HG03521 (cell line): Measurements from ENCODE around the gene RAB7A.
"Not testable (repeated sequence)": the region's sequence is repeated elsewhere in the genome, so short reads cannot be mapped to it uniquely, and the experiment has no call there.

ENCODE experiments used
- ATAC-seq: cut with Tn5 transposase; IDR thresholded peaks from one replicate; pipeline ENCODE4 v1.9.1; 2021; ENCODE audit warnings: mild to moderate bottlenecking, moderate library complexity; ENCODE audit not compliant: unreplicated experiment

RAB7A gene

DNA sequence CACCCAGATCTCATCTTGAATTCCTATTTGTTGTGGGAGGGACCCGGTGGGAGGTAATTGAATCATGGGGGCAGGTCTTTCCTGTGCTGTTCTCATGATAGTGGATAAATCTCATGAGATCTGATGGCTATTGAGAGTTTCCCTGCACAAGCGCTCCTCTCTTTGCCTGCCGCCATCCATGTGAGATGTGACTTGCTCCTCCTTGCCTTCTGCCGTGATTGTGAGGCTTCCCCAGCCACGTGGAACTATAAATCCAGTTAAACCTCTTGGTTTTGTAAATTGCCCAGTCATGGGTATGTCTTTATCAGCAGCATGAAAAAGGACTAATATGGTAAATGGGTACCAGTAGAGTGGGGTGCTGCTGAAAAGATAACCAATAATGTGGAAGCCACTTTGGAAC lies 23.6 kb downstream of the RAB7A start:
- not testable (repeated sequence) for ATAC-seq

DNA sequence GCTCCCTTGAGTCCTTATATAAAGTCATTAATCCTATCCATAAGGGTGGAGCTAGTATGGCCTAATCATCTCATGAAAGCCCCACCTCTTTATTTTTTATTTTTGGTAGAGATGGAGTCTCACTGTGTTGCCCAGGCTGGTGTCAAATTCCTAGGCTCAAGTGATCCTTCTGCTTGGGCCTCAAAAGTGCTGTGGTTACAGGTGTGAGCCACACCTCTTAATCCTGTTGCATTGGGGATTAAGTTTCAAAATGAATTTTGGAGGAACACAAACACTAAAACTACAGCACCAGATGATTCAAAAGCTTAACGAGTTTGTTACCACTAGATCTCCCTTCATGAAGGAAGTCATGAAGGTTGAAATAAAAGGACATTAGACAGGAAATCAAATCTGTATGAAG lies 27.7 kb downstream of the RAB7A start:
- no peak for ATAC-seq

- ATAC-seq = no peak
Measured at GRCh38 chr3:128760042-128760441, 34.1 kb downstream of the RAB7A start.

DNA sequence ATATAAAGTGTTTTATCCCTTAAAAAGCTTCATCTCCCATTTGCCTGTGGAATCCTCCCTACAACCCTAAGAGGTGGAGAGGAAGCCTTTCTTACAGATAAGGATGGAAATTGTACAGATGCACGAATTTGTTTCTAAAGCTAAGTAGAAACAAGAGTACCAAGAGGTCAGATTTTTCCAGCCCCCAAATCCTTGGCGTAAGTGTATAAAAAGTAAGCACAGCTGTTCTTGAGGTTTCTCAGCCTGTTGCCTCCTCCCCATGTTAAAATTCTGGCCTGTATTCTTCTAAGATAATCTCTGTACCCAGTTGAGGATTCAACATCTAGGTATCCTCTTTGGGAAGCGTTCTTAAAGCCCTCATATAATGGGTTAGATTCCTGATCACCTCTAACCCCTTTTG lies 34.9 kb downstream of the RAB7A start:
- no peak for ATAC-seq

- no peak for ATAC-seq
Measured at GRCh38 chr3:128761392-128761791, 35.4 kb downstream of the RAB7A start.

- no peak for ATAC-seq
Measured at GRCh38 chr3:128763967-128764366, 38.0 kb downstream of the RAB7A start.

GRCh38 chr3:128764863-128765262 lies 38.9 kb downstream of the RAB7A start:
- ATAC-seq = no peak

GRCh38 chr3:128767094-128767750 lies 41.2 kb downstream of the RAB7A start:
- no peak for ATAC-seq

DNA sequence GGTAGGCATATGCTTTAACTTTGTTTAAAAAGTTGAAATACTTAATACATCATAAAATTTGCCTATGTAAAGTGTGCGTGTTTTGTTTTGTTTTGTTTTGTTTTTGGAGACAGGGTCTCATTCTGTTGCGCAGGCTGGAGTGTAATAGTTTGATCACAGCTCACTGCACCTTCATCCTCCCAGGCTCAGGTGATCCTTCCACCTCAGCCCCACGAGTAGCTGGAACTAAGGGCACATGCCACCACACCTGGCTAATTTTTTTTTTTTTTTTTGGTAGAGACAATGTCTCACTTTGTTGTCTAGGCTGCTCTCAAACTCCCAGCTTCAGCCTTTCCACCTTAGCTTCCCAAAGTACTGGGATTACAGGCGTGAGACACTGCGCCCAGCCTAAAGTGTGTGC lies 42.5 kb downstream of the RAB7A start:
- ATAC-seq = no peak

DNA sequence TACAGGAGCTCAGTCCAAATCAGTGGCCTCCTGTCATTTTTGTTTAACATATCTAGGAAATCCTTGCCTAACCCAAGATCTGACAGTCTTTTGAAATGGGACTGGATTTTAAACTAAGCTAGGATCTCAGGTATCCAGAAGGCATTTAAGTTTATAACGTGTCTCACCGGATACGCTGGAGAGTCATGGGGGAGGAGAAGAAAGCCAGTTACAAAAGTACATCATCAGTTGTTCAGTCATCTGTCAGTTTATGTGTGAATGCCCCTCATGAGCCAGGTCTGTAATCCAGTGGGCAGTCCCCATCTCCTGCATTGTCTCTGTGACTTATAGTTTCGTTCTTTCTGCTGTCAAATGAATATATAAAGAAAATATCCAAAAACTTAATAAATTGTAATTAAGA lies 44.4 kb downstream of the RAB7A start:
- ATAC-seq = no peak

DNA sequence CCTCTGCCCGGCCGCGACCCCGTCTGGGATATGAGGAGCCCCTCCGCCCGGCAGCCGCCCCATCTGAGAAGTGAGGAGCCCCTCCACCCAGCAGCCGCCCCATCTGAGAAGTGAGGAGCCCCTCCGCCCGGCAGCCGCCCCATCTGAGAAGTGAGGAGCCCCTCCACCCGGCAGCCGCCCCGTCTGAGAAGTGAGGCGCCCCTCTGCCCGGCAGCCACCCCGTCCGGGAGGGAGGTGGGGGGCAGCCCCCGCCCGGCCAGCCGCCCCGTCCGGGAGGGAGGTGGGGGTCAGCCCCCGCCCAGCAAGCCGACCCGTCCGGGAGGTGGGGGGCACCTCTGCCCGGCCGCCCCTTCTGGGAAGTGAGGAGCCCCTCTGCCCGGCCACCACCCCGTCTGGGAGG lies 47.2 kb downstream of the RAB7A start:
- not testable (repeated sequence) for ATAC-seq

- not testable (repeated sequence) for ATAC-seq
Measured at GRCh38 chr3:128773592-128773991, 47.6 kb downstream of the RAB7A start.

GRCh38 chr3:128775241-128775640 lies 49.3 kb downstream of the RAB7A start:
- no peak for ATAC-seq

DNA sequence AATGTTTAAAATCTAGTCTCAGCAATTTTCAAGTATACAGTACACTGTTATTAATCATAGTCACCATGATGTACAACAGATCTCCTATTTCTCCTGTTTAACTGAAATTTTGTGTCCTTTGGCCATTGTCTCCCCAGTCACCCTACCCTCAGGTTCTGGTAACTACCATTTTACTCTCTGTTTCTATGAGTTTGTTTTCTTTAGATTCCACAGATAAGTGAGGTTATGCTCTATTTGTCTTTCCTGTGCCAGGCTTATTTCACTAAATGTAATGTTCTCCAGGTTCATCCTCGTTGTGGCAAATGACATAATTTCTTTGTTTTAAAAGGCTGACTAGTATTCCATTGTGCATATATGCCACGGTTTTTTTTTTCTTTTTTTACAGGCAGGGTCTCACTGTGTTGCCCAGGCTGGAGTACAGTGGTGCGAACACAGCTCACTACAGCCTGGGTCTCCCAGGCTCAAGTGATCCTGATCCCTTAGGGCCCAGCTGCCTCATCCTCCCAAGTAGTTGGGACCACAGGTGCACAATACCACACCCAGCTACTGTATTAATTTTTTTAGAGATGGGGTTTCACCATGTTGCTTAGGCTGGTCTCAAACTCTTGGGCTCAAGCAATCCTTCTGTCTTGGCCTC lies 50.0 kb downstream of the RAB7A start:
- ATAC-seq = no peak

GRCh38 chr3:128780101-128780837 lies 54.3 kb downstream of the RAB7A start:
- no peak for ATAC-seq

DNA sequence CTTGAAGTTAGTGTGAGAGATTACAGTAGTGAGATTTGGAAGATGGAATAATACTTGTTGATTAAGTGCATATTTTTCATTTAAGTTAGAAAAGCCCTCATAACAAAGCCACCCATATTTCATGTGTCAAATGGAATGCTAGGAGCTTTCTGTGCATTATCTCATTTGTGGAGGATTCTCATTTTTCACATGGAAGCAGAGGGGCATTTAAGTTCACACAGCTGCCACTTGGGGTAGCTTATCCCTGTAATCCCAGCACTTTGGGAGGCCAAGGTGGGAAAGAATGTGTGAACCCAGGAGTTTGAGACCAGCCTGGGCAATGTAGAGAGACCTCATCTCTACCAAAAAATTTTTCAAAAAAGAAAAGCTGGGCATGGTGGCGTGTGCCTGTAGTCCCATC lies 55.2 kb downstream of the RAB7A start:
- no peak for ATAC-seq

GRCh38 chr3:128782282-128783146 lies 56.5 kb downstream of the RAB7A start:
- ATAC-seq = no peak

DNA sequence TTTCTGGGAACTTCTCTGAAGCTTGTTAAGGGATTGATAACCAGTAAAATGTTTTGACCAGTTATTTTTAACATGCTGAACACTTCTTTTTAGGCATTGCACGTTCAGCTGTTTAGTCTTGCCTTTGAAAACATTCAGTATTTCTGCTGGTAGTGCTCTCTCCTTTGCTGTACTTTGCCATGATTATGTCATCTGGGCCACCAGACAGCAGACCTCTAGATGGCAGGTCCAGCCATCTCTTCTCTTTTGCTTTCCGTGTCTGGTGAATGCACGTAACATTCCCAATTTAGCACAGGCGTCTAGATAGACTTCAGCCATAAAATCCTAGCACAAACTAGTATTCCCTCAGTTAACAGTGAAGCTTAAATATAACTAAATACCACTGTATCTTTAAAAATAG lies 57.8 kb downstream of the RAB7A start:
- no peak for ATAC-seq

GRCh38 chr3:128784232-128784631 lies 58.2 kb downstream of the RAB7A start:
- no peak for ATAC-seq

GRCh38 chr3:128784843-128785242 lies 58.9 kb downstream of the RAB7A start:
- ATAC-seq = no peak

GRCh38 chr3:128786434-128787020 lies 60.5 kb downstream of the RAB7A start:
- no peak for ATAC-seq
